Keratinocyte (primary cell): ENCODE results near the gene ST3GAL5. TPM values are rescaled to one million over a fixed set of nuclear protein-coding genes. Genes with fewer than 3 reads are reported as not detected.

Source experiments
- DNase-seq: peaks from one replicate; pipeline ENCODE4 v3.0.0-alpha.2; 2011; ENCODE audit warnings: low read depth, missing footprints, low spot score
- FAIRE-seq: peaks from 2 replicates; lab custom pipeline; 2011; peaks lifted over from hg19 to GRCh38; lab: Jason Lieb, UNC
- H2AFZ ChIP-seq: 2 replicates; pipeline ENCODE4 v1.6.0; 2012; ENCODE audit warnings: low read length, control low read depth, inconsistent platforms; ENCODE audit not compliant: control insufficient read depth
- H3K27ac ChIP-seq: 2 replicates; pipeline ENCODE4 v1.5.1; 2011; ENCODE audit warnings: low read length; ENCODE audit not compliant: control insufficient read depth, insufficient read depth
- H3K27me3 ChIP-seq: 3 replicates; pipeline ENCODE4 v1.6.0; 2011; ENCODE audit warnings: low read length; ENCODE audit not compliant: control insufficient read depth, insufficient read depth; ENCODE audit errors: extremely low read depth
- H3K36me3 ChIP-seq, 2 experiments: 2 replicates in 1 of 2; 3 replicates in 1 of 2; pipeline ENCODE4 v1.5.1; 2011; ENCODE audit warnings: low read length in 2 of 2, mild to moderate bottlenecking in 1 of 2; ENCODE audit not compliant: control insufficient read depth in 2 of 2, insufficient read depth in 2 of 2; ENCODE audit errors: extremely low read depth in 1 of 2
- H3K4me1 ChIP-seq: 3 replicates; pipeline ENCODE4 v1.5.1; 2011; ENCODE audit warnings: low read length; ENCODE audit not compliant: control insufficient read depth, insufficient read depth; ENCODE audit errors: extremely low read depth
- H3K4me2 ChIP-seq: 3 replicates; pipeline ENCODE4 v1.6.0; 2011; ENCODE audit warnings: low read depth, low read length; ENCODE audit not compliant: control insufficient read depth, insufficient read depth; ENCODE audit errors: extremely low read depth
- H3K4me3 ChIP-seq, 3 experiments: fragments of 200-600 bp in 1 of 3; sonication (generic) in 1 of 3; 2 replicates in 2 of 3; 3 replicates in 1 of 3; pipeline ENCODE4 v1.5.1; 2011 to 2016; ENCODE audit warnings: low read length in 3 of 3, mild to moderate bottlenecking in 3 of 3, control low read depth in 2 of 3, inconsistent platforms in 1 of 3, low read depth in 1 of 3, mixed read lengths in 1 of 3, mixed run types in 1 of 3, moderate library complexity in 1 of 3; ENCODE audit not compliant: control insufficient read depth in 2 of 3, insufficient read depth in 2 of 3; ENCODE audit errors: extremely low read depth in 1 of 3
- H3K79me2 ChIP-seq: 2 replicates; pipeline ENCODE4 v1.6.0; 2012; ENCODE audit warnings: low read length; ENCODE audit not compliant: control insufficient read depth, insufficient read depth
- H3K9ac ChIP-seq: 3 replicates; pipeline ENCODE4 v1.6.0; 2011; ENCODE audit warnings: low read length; ENCODE audit not compliant: control insufficient read depth, insufficient read depth; ENCODE audit errors: extremely low read depth
- H3K9me1 ChIP-seq: 3 replicates; pipeline ENCODE4 v1.6.0; 2011; ENCODE audit warnings: low read length; ENCODE audit not compliant: control insufficient read depth, insufficient read depth; ENCODE audit errors: extremely low read depth
- H3K9me3 ChIP-seq: 2 replicates; pipeline ENCODE4 v1.5.1; 2012; ENCODE audit warnings: low read depth, low read length; ENCODE audit not compliant: control insufficient read depth
- H4K20me1 ChIP-seq: 3 replicates; pipeline ENCODE4 v1.6.0; 2011; ENCODE audit warnings: low read length; ENCODE audit not compliant: control insufficient read depth, insufficient read depth; ENCODE audit errors: extremely low read depth
- CTCF ChIP-seq, 3 experiments: IDR thresholded peaks in 1 of 3; conservative IDR thresholded peaks in 1 of 3; optimal IDR thresholded peaks in 1 of 3; 2 replicates in 2 of 3; 3 replicates in 1 of 3; pipeline versions ENCODE3 to v1.5.1; 2011; ENCODE audit warnings: low read length in 3 of 3, mild to moderate bottlenecking in 3 of 3, moderate library complexity in 2 of 3, control low read depth in 1 of 3, inconsistent platforms in 1 of 3; ENCODE audit not compliant: insufficient read depth in 2 of 3; ENCODE audit errors: extremely low read depth in 1 of 3
- EZH2 ChIP-seq: IDR thresholded peaks from one replicate; pipeline ENCODE4 v1.6.1; 2012; ENCODE audit warnings: inconsistent platforms, mild to moderate bottlenecking, low read length, moderate library complexity
- dilution Hi-C: fragments of 300-500 bp; cut with MboI; formaldehyde crosslinking; loops from one replicate; pipeline ENCODE4 v1.7.0; 2020; ENCODE audit warnings: low sequenced_read_pairs; ENCODE audit not compliant: extremely low pct_ligation_motif_present
- polyA plus RNA-seq, 5 experiments: library from polyadenylated mRNA; depleted of rRNA in 3 of 5; stranded (reverse) in 3 of 5; stranded (forward) in 1 of 5; unstranded in 1 of 5; fragments of >200 nt; gene quantifications; 1 replicate in 1 of 5; 2 replicates in 3 of 5; 3 replicates in 1 of 5; pipeline versions ENCODE4 v1.2.1 to v1.2.3, GENCODE V29; 2011 to 2012; ENCODE audit warnings: missing spikeins in 2 of 5, low read depth in 1 of 5, low replicate concordance in 1 of 5

The ST3GAL5 gene
- polyA plus RNA-seq, 1 donor (not counting 4 experiments of a cell fraction or from before 2014, with no cell fraction given) = 43.5 TPM

GRCh38 chr2:85800586-85800985, 88.2 kb downstream of the ST3GAL5 start:
- Histone ChIP-seq H3K9ac (no peak overlapping the region), H2AFZ (no peak overlapping the region), H3K4me1 (peaks cover 6% of the 10 kb centered on the region), H3K4me3 (no peak overlapping the region), H3K9me3 (no peaks in the 10 kb centered on the region), H3K79me2 (no peaks in the 10 kb centered on the region), H3K36me3 (no peaks in the 10 kb centered on the region), H3K4me2 (no peak overlapping the region), H3K27ac (no peak overlapping the region), H4K20me1 (no peaks in the 10 kb centered on the region), H3K9me1 (no peaks in the 10 kb centered on the region), H3K27me3 (peaks cover 9% of the 10 kb centered on the region)
- DNase-seq (no peak), FAIRE-seq (no peak)
- dilution Hi-C loops = loop anchor here (25.0 kb wide), 1 partner anchor 88 kb away; no protein-coding TSS in a partner anchor
- TF ChIP-seq CTCF (optimal IDR thresholded peaks at IDR 0.05 in 1 of 3, IDR thresholded peaks at IDR 0.05 in 1 of 3, conservative IDR thresholded peaks at IDR 0.05 in 1 of 3; ENCODE audit: extremely low read depth in 1 of 3, insufficient read depth in 2 of 3, low read length in 3 of 3) (no peak), EZH2 (no peak)

DNA sequence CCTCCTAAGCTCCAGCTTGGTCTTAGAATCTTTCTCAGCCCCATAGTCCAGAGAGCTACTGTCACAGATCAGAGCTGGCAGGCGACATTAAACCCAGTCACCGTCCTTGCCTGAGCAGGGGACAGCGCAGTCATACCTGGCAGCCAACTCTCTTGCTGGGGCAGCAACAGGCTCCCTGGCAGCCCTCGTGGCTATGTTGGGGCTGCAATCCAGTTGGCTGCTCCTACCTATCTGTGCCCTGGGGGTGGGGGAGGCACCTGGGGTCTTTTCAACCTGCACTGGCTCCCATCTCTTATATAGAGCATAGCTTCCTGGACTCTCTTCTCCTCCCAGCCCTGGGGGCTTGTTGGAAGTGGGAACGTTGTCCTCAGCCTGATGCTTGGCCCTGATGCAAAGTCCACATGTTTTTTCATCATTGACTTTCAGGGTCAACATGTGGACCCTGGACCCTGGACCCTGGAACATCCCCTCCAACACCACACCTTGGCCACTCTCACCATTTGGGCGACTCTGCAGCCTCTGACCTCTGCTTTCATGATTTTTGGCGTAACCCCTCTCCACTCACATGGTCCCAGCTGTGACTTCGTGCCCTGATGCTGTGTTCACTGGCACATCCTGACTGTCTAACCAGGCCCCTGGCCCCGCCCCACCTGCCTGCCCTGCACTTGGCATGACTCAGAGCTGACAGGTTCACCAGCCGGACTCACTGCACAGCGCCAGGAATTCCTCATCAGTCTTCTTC, 89.4 kb downstream of the ST3GAL5 start:
- H3K9me1 ChIP-seq = no peaks in the 10 kb centered on the region
- H3K27me3 ChIP-seq = peaks cover 9% of the 10 kb centered on the region
- H3K4me1 ChIP-seq = peaks cover 6% of the 10 kb centered on the region
- no peak overlapping the region for H3K4me3 ChIP-seq
- no peak overlapping the region for H3K9ac ChIP-seq
- DNase-seq = no peak
- no peak overlapping the region for H2AFZ ChIP-seq
- H3K27ac ChIP-seq = no peak overlapping the region
- no peaks in the 10 kb centered on the region for H3K9me3 ChIP-seq
- no peaks in the 10 kb centered on the region for H3K79me2 ChIP-seq
- dilution Hi-C loops = no loop called here
- H3K36me3 ChIP-seq = no peaks in the 10 kb centered on the region
- no peak overlapping the region for H3K4me2 ChIP-seq
- TF ChIP-seq CTCF (optimal IDR thresholded peaks at IDR 0.05 in 1 of 3, IDR thresholded peaks at IDR 0.05 in 1 of 3, conservative IDR thresholded peaks at IDR 0.05 in 1 of 3; ENCODE audit: extremely low read depth in 1 of 3, insufficient read depth in 2 of 3, low read length in 3 of 3) = no peak
- no peak for TF ChIP-seq EZH2
- H4K20me1 ChIP-seq = no peaks in the 10 kb centered on the region
- FAIRE-seq = no peak
